ENCODE results near the gene FRMD8. TPM values are rescaled to one million over a fixed set of nuclear protein-coding genes. Genes with fewer than 3 reads are reported as not detected.
"Not testable (repeated sequence)": the region's sequence is repeated elsewhere in the genome, so short reads cannot be mapped to it uniquely, and the experiment has no call there.

The FRMD8 gene
- total RNA-seq, 1 donor from 2014 or later, result 39.7 TPM

DNA sequence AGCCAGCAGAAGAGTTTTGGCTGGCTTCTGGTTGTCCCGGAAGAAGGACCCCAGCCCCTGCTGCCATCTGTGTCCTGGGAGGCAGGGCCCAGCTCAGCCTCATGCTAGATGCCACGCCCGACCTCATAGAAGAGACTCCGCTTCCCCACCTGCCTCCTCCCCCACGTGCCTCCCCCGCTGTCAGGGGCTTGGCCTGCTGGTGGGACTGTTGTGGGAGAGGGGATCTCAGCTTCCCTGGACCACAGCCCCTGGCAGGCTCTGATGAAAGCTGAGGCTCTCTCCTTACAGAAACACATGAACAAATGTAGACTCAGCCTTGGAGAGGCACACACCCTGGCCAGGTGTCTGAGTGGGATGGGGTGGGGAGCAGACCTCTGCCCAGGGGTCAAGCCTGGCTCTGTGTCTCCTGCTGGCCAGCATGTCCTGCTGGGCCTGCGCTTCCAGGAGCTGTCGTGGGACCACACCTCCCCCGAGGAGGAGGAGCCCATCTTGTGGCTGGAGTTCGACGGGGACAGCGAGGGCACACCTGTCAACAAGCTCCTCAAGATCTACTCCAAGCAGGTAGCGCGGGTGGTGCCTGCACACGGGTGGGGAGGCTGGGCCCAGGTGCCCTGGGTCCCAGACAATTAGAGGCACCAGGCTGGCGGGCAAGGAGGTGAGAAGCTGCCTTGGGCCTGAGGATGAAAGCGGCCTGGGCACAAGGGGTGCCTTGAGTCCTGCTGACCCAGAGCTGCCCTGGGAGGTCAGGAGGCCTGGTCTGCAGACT is 14.1 kb downstream of the FRMD8 start:
- Mint-ChIP-seq H3K9me3 (no peaks in the 10 kb centered on the region), H3K4me3 (ENCODE audit: low read depth) (no peak overlapping the region), H3K27me3 (ENCODE audit: low read depth) (no peaks in the 10 kb centered on the region), H3K4me1 (ENCODE audit: low read depth) (no peaks in the 10 kb centered on the region), H3K27ac (no peak overlapping the region), H3K36me3 (ENCODE audit: low read depth) (peaks cover 47% of the 10 kb centered on the region)
- no peak for DNase-seq (ENCODE audit: low spot score)
- intact Hi-C loops (cut with micrococcal nuclease), result no loop called here

DNA sequence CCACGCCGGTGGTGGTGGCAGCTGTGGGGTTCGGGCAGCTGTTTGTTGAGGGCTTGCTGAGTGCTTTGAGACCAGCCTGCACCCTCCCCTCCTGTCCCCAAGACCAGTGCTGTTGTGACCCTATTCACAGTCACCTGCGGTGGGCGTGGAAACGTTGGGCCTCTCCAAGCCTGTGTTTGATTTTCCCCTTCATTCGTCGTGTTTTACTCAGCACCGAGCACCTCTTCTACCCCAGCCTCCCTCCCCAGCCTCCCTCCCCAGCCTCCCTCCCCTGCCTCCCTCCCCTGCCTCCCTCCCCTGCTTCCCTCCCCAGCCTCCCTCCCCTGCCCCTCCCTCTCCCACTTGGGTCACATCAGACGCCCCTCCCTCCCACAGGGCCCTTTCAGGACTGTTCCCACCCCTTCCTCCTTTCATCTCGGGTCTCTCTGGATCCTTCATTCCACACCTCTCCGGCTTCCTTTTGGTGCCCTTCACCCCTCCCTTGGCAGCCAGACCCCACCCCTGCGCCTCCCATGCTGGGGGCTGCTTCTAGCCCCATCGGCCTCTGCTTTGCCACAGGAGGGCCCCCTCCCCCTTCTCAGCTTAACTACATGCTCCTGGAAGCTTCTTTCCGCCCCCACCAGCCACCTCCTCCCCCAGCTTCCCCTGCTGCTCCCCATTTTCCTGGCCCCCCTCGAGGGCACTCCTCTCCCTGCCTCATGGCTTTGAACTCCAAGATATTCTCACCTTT is 14.8 kb downstream of the FRMD8 start:
- intact Hi-C loops (cut with micrococcal nuclease), result no loop called here
- H3K27me3 Mint-ChIP-seq (ENCODE audit: low read depth), result no peaks in the 10 kb centered on the region
- H3K4me1 Mint-ChIP-seq (ENCODE audit: low read depth), result no peaks in the 10 kb centered on the region
- peaks cover 47% of the 10 kb centered on the region for H3K36me3 Mint-ChIP-seq (ENCODE audit: low read depth)
- H3K27ac Mint-ChIP-seq, result no peak overlapping the region
- H3K9me3 Mint-ChIP-seq, result no peaks in the 10 kb centered on the region
- no peak overlapping the region for H3K4me3 Mint-ChIP-seq (ENCODE audit: low read depth)
- DNase-seq (ENCODE audit: low spot score), result no peak

DNA sequence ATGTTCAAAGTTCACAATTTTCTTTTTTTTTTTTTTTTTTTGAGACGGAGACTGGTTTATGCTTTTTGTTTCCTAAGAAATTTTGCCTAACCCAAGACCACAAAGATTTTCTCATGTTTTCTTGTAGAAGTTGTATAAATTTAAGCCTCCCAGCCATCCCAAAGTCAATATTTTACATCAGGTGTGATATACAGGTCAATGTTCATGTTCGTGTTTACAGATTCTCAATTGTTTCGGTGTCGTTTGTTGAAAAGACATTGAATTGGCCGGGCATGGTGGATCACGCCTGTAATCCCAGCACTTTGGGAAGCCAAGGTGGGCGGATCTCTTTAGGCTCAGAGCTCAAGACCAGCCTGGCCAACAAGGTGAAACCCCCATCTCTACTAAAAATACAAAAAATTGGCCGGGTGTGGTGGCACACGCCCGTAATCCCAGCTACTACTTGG is 15.4 kb downstream of the FRMD8 start:
- intact Hi-C loops (cut with micrococcal nuclease), result no loop called here
- Mint-ChIP-seq H3K4me3 (ENCODE audit: low read depth) (no peak overlapping the region), H3K36me3 (ENCODE audit: low read depth) (peaks cover 47% of the 10 kb centered on the region), H3K4me1 (ENCODE audit: low read depth) (no peaks in the 10 kb centered on the region), H3K27ac (no peak overlapping the region), H3K27me3 (ENCODE audit: low read depth) (no peaks in the 10 kb centered on the region), H3K9me3 (no peaks in the 10 kb centered on the region)
- no peak for DNase-seq (ENCODE audit: low spot score)

- Mint-ChIP-seq H3K4me3 (ENCODE audit: low read depth) (no peak overlapping the region), H3K36me3 (ENCODE audit: low read depth) (peaks cover 48% of the 10 kb centered on the region), H3K27me3 (ENCODE audit: low read depth) (no peaks in the 10 kb centered on the region), H3K27ac (no peak overlapping the region), H3K4me1 (ENCODE audit: low read depth) (no peaks in the 10 kb centered on the region), H3K9me3 (no peaks in the 10 kb centered on the region)
- intact Hi-C loops (cut with micrococcal nuclease), result no loop called here
- DNase-seq (ENCODE audit: low spot score), result no peak
Observed at GRCh38 chr11:65402790-65403189, 16.4 kb downstream of the FRMD8 start.

- Mint-ChIP-seq H3K4me3 (ENCODE audit: low read depth) (no peak overlapping the region), H3K36me3 (ENCODE audit: low read depth) (peaks cover 47% of the 10 kb centered on the region), H3K27me3 (ENCODE audit: low read depth) (no peaks in the 10 kb centered on the region), H3K9me3 (no peaks in the 10 kb centered on the region), H3K27ac (no peak overlapping the region), H3K4me1 (ENCODE audit: low read depth) (no peaks in the 10 kb centered on the region)
- no peak for DNase-seq (ENCODE audit: low spot score)
- intact Hi-C loops (cut with micrococcal nuclease), result no loop called here
Observed at GRCh38 chr11:65403607-65404121, 17.2 kb downstream of the FRMD8 start.

DNA sequence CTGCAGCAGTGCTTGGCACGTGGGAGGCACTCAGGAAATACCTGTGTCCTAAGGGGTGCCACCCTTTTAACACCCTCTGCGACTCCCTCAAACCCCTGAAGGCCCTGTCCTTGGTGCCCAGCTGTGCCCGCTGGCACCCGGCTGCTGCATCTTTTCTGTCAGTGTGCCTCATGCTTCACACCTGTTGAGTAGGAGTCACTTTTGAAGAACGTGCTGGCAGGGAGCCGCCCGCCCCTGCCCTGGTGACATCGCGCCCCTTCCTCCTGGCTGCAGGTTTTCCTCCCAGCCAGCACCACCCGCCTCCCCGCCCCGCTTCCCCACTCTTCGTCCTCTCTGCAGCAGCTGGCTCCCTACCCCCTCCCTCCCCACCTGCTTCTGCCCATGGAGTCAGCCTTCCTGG is 17.8 kb downstream of the FRMD8 start:
- H3K27ac Mint-ChIP-seq, result no peak overlapping the region
- H3K4me1 Mint-ChIP-seq (ENCODE audit: low read depth), result no peaks in the 10 kb centered on the region
- no peaks in the 10 kb centered on the region for H3K9me3 Mint-ChIP-seq
- no peaks in the 10 kb centered on the region for H3K27me3 Mint-ChIP-seq (ENCODE audit: low read depth)
- intact Hi-C loops (cut with micrococcal nuclease), result no loop called here
- H3K4me3 Mint-ChIP-seq (ENCODE audit: low read depth), result no peak overlapping the region
- peaks cover 50% of the 10 kb centered on the region for H3K36me3 Mint-ChIP-seq (ENCODE audit: low read depth)
- no peak for DNase-seq (ENCODE audit: low spot score)

GRCh38 chr11:65404638-65405339 is 18.4 kb downstream of the FRMD8 start:
- no peaks in the 10 kb centered on the region for H3K9me3 Mint-ChIP-seq
- no peaks in the 10 kb centered on the region for H3K27me3 Mint-ChIP-seq (ENCODE audit: low read depth)
- no peak overlapping the region for H3K27ac Mint-ChIP-seq
- no peak for DNase-seq (ENCODE audit: low spot score)
- no peak overlapping the region for H3K4me3 Mint-ChIP-seq (ENCODE audit: low read depth)
- intact Hi-C loops (cut with micrococcal nuclease), result no loop called here
- no peaks in the 10 kb centered on the region for H3K4me1 Mint-ChIP-seq (ENCODE audit: low read depth)
- H3K36me3 Mint-ChIP-seq (ENCODE audit: low read depth), result peaks cover 52% of the 10 kb centered on the region

GRCh38 chr11:65410936-65411680 is 24.7 kb downstream of the FRMD8 start:
- DNase-seq (ENCODE audit: low spot score), result no peak
- Mint-ChIP-seq H3K9me3 (no peaks in the 10 kb centered on the region), H3K27ac (no peak overlapping the region), H3K4me1 (ENCODE audit: low read depth) (peaks cover 6% of the 10 kb centered on the region), H3K4me3 (ENCODE audit: low read depth) (no peak overlapping the region), H3K27me3 (ENCODE audit: low read depth) (no peaks in the 10 kb centered on the region), H3K36me3 (ENCODE audit: low read depth) (peaks cover 34% of the 10 kb centered on the region)
- intact Hi-C loops (cut with micrococcal nuclease), result no loop called here

GRCh38 chr11:65411681-65412070 is 25.2 kb downstream of the FRMD8 start:
- H3K4me1 Mint-ChIP-seq (ENCODE audit: low read depth), result peaks cover 11% of the 10 kb centered on the region
- no peak for DNase-seq (ENCODE audit: low spot score)
- intact Hi-C loops (cut with micrococcal nuclease), result no loop called here
- H3K4me3 Mint-ChIP-seq (ENCODE audit: low read depth), result no peak overlapping the region
- no peaks in the 10 kb centered on the region for H3K9me3 Mint-ChIP-seq
- H3K27ac Mint-ChIP-seq, result no peak overlapping the region
- peaks cover 34% of the 10 kb centered on the region for H3K36me3 Mint-ChIP-seq (ENCODE audit: low read depth)
- no peaks in the 10 kb centered on the region for H3K27me3 Mint-ChIP-seq (ENCODE audit: low read depth)

- Mint-ChIP-seq H3K27me3 (ENCODE audit: low read depth) (no peaks in the 10 kb centered on the region), H3K4me3 (ENCODE audit: low read depth) (no peak overlapping the region)
Observed at GRCh38 chr11:65412271-65413076, 26.0 kb downstream of the FRMD8 start.

GRCh38 chr11:65413077-65413664 is 26.7 kb downstream of the FRMD8 start:
- H3K27ac Mint-ChIP-seq; intact Hi-C loops (cut with micrococcal nuclease); H3K4me3 Mint-ChIP-seq (ENCODE audit: low read depth); H3K27me3 Mint-ChIP-seq (ENCODE audit: low read depth); H3K9me3 Mint-ChIP-seq; DNase-seq (ENCODE audit: low spot score): not testable (repeated sequence)
- H3K4me1 Mint-ChIP-seq (ENCODE audit: low read depth), result peaks cover 25% of the 10 kb centered on the region
- peaks cover 28% of the 10 kb centered on the region for H3K36me3 Mint-ChIP-seq (ENCODE audit: low read depth)

More at GRCh38 chr11:65412271-65413076, 26.0 kb downstream of the FRMD8 start:
- peaks cover 19% of the 10 kb centered on the region for H3K4me1 Mint-ChIP-seq (ENCODE audit: low read depth)
- intact Hi-C loops (cut with micrococcal nuclease), result no loop called here
- H3K27ac Mint-ChIP-seq, result no peak overlapping the region
- no peaks in the 10 kb centered on the region for H3K9me3 Mint-ChIP-seq
- H3K36me3 Mint-ChIP-seq (ENCODE audit: low read depth), result peaks cover 28% of the 10 kb centered on the region
- DNase-seq (ENCODE audit: low spot score), result no peak

Data from activated T-helper 2 cell treated with anti-CD3 and anti-CD28 coated beads, Interferon-gamma antibody, Interleukin-2, Interleukin-4, amounts not matched to agents 10 μg/mL and 5 μg/mL and 100 μg/mL, durations not matched to agents 14 hours and 24 hours and 36 hours (primary cell).